K562 (cell line): ENCODE results near the gene SLC25A45. TPM values are rescaled to one million over a fixed set of nuclear protein-coding genes. Genes with fewer than 3 reads are reported as not detected.

Source experiments
- ATAC-seq: fragments of 200-7000 bp; cut with Tn5 transposase; 3 replicates; pipeline ENCODE4 v1.9.1; 2020; ENCODE audit warnings: moderate library complexity
- BruUV-seq: library from RNA; stranded (reverse); fragments of 400-500 nt; replicated peaks from 2 replicates; lab custom pipeline; 2021; lab: Mats Ljungman, UMichigan
- CTCF ChIA-PET: fragments of 300-600 bp; formaldehyde crosslinking; extraction: SDS; loops from one replicate; lab custom pipeline; 2021; ENCODE audit warnings: low intra/inter-chr PET ratio; lab: Yijun Ruan, JAX
- POLR2A ChIA-PET: fragments of 300-600, 350-650 bp; sonication (Branson Sonifier 250); formaldehyde crosslinking; extraction: SDS; loops from one replicate; lab custom pipeline; 2021; ENCODE audit warnings: antibody characterized with exemption, inconsistent platforms; lab: Yijun Ruan, JAX
- DNase-seq, 4 experiments: peaks; one replicate each; pipeline versions ENCODE4 v3.0.0 to v3.0.0-alpha.2; 2011 to 2018; ENCODE audit warnings: low spot score in 3 of 4, mixed read lengths in 3 of 4; ENCODE audit errors: extremely low read depth in 1 of 4
- FAIRE-seq: peaks from 2 replicates; lab custom pipeline; 2011; peaks lifted over from hg19 to GRCh38; lab: Jason Lieb, UNC
- H2AFZ ChIP-seq: 2 replicates; pipeline ENCODE4 v1.6.0; 2011; ENCODE audit warnings: low read depth, low read length, control low read depth, inconsistent platforms
- H3K27ac ChIP-seq: fragments of 200-600 bp; 3 replicates; pipeline ENCODE4 v1.8.0; 2011; ENCODE audit warnings: low read depth, mild to moderate bottlenecking, control low read depth, inconsistent platforms, low read length, moderate library complexity, mixed read lengths; ENCODE audit errors: extremely low read depth
- H3K27me3 ChIP-seq, 2 experiments: fragments of 300-600 bp in 1 of 2; 2 replicates in 1 of 2; 3 replicates in 1 of 2; pipeline versions ENCODE4 v1.6.0 to v1.8.0; 2011; ENCODE audit warnings: inconsistent platforms in 2 of 2, low read length in 2 of 2, mild to moderate bottlenecking in 1 of 2, mixed read lengths in 1 of 2, moderate library complexity in 1 of 2; ENCODE audit not compliant: control insufficient read depth in 2 of 2, insufficient read depth in 2 of 2
- H3K36me3 ChIP-seq: fragments of 300-600 bp; 3 replicates; pipeline ENCODE4 v1.8.0; 2011; ENCODE audit warnings: mild to moderate bottlenecking, low read length, inconsistent platforms; ENCODE audit not compliant: control insufficient read depth, insufficient read depth
- H3K4me1 ChIP-seq, 2 experiments: fragments of 200-600 bp in 1 of 2; replicated peaks in 1 of 2; 2 replicates in 1 of 2; 3 replicates in 1 of 2; pipeline versions ENCODE4 v1.5.1 to v1.8.0; 2011; ENCODE audit warnings: inconsistent platforms in 2 of 2, low read length in 2 of 2, mild to moderate bottlenecking in 1 of 2, mixed read lengths in 1 of 2, moderate library complexity in 1 of 2; ENCODE audit not compliant: control insufficient read depth in 2 of 2, insufficient read depth in 2 of 2
- H3K4me2 ChIP-seq: 2 replicates; pipeline ENCODE4 v1.6.1; 2011; ENCODE audit warnings: low read length, control low read depth, inconsistent platforms, mixed read lengths; ENCODE audit not compliant: insufficient read depth
- H3K4me3 ChIP-seq: fragments of 200-600 bp; sonication (generic), shearing (Covaris generic); 2 replicates; pipeline ENCODE4 v1.5.1; 2016; ENCODE audit warnings: control low read depth, inconsistent platforms
- H3K79me2 ChIP-seq: fragments of 200-600 bp; 3 replicates; pipeline ENCODE4 v1.8.0; 2011; ENCODE audit warnings: low read length, inconsistent platforms; ENCODE audit not compliant: control insufficient read depth, insufficient read depth
- H3K9ac ChIP-seq, 2 experiments: 2 replicates each; pipeline versions ENCODE4 v1.6.0 to v1.6.1; 2011; ENCODE audit warnings: low read depth in 2 of 2, low read length in 2 of 2, control low read depth in 1 of 2, inconsistent platforms in 1 of 2, mild to moderate bottlenecking in 1 of 2, mixed read lengths in 1 of 2; ENCODE audit not compliant: insufficient read depth in 1 of 2
- H3K9me1 ChIP-seq: one replicate; pipeline ENCODE4 v1.6.0; 2011; ENCODE audit warnings: inconsistent platforms, mild to moderate bottlenecking, low read length, moderate library complexity; ENCODE audit not compliant: control insufficient read depth, insufficient read depth
- H3K9me3 ChIP-seq: replicated peaks from 2 replicates; pipeline ENCODE4 v1.5.1; 2011; ENCODE audit warnings: low read depth, low read length, inconsistent platforms; ENCODE audit not compliant: control insufficient read depth, insufficient read depth
- H4K20me1 ChIP-seq: replicated peaks from 2 replicates; pipeline ENCODE4 v1.6.1; 2011; ENCODE audit warnings: low read length, inconsistent platforms, mixed read lengths; ENCODE audit not compliant: control insufficient read depth, insufficient read depth
- CTCFL ChIP-seq: IDR thresholded peaks from 2 replicates; pipeline ENCODE4 v1.6.1; 2011; ENCODE audit warnings: borderline replicate concordance, low read depth, mild to moderate bottlenecking, moderate library complexity, low read length; ENCODE audit not compliant: insufficient read depth, poor library complexity, severe bottlenecking
- SREBF1 ChIP-seq: fragments of 150-350 bp; IDR thresholded peaks from 2 replicates; pipeline ENCODE4 v1.6.1; 2014; ENCODE audit warnings: antibody characterized with exemption, low read depth, low read length, borderline replicate concordance
- WGBS: fragments of 100-300 bp; shearing (Covaris generic); methylation state at CpG from one replicate; pipeline ENCODE4 v1.1.6; 2016; ENCODE audit warnings: low coverage, mixed read lengths; ENCODE audit not compliant: insufficient coverage; ENCODE audit errors: missing lambda C conversion rate; 5-methylcytosine and 5-hydroxymethylcytosine counted together
- in situ Hi-C: fragments of 300-500 bp; cut with MboI; formaldehyde crosslinking; loops from 4 replicates; pipeline ENCODE4 v1.15.0; 2018; ENCODE audit warnings: inconsistent platforms, mixed read lengths
- intact Hi-C: fragments of 100-400 bp; cut with micrococcal nuclease; formaldehyde crosslinking; loops from 2 replicates; pipeline ENCODE4 v1.14.2; 2022
- polyA plus RNA-seq, 8 experiments: library from polyadenylated mRNA; depleted of rRNA in 4 of 8; stranded (reverse) in 5 of 8; unstranded in 3 of 8; fragments of >200 nt; fragmentation: Nextera tagmentation in 2 of 8; fragmentation: Illumina TruSeq in 1 of 8; extraction: Ambion mirVana in 2 of 8; extraction: Trizol in 1 of 8; gene quantifications; 2 replicates each; pipeline versions ENCODE4 v1.2.1 to v1.2.3, GENCODE V29; 2011 to 2014; ENCODE audit warnings: inconsistent platforms in 1 of 8, missing spikeins in 1 of 8
- total RNA-seq, 7 experiments: library from RNA; depleted of rRNA in 6 of 7; stranded (reverse); fragments of >200 nt in 6 of 7; fragmentation: Illumina TruSeq in 2 of 7; extraction: Trizol in 2 of 7; gene quantifications; 2 replicates each; pipeline versions ENCODE4 v1.2.1 to v1.2.3, GENCODE V29; 2011 to 2021; ENCODE audit warnings: low replicate concordance in 1 of 7

Gene SLC25A45
- total and polyA plus RNA-seq, 9 of the 15 experiments (the other 6 are each of a cell fraction or from before 2014, with no cell fraction given), result 0.15 to 2.3 (median 0.68) TPM

GRCh38 chr11:65378928-65379638 lies 3.4 kb downstream of the SLC25A45 start:
- Histone ChIP-seq H3K9ac (peak overlapping the region in 1 of 2 experiments; percentile 55; a peak in 2 of 4 replicates), H2AFZ (no peak overlapping the region), H3K27me3 (no peaks in the 10 kb centered on the region), H3K4me1 (peaks cover 17 to 69% of the 10 kb centered on the region in 2 experiments), H3K4me2 (no peak overlapping the region), H3K4me3 (no peak overlapping the region), H3K27ac (no peak overlapping the region), H3K36me3 (no peaks in the 10 kb centered on the region), H4K20me1 (no peaks in the 10 kb centered on the region; the same call in 1 of the 2 replicates), H3K9me3 (no peaks in the 10 kb centered on the region), H3K9me1 (no peaks in the 10 kb centered on the region), H3K79me2 (no peaks in the 10 kb centered on the region)
- no TSS peak for BruUV-seq
- CTCF ChIA-PET, result no interaction called here
- TF ChIP-seq CTCFL (no peak), SREBF1 (no peak)
- DNase-seq (no peak), ATAC-seq (no peak), FAIRE-seq (no peak)
- in situ Hi-C loops, result no loop called here
- WGBS, result 72% methylated on average over 14 of the region's 14 CpGs
- POLR2A ChIA-PET, result interaction anchor here (0.6 to 16.2 kb wide), 7 partner anchors 8 to 124 kb away, joined by 3 to 253 read pairs (median 5); partner anchors contain the start of genes MALAT1 and NEAT1
- intact Hi-C loops, result no loop called here
